GM19099 (cell line): Measurements from ENCODE around the gene KBTBD12.

ENCODE experiments used
- POLR2A ChIP-seq: IDR thresholded peaks from 3 replicates; pipeline ENCODE4 v1.6.1; 2011; ENCODE audit warnings: low read depth; ENCODE audit not compliant: insufficient read length; ENCODE audit errors: extremely low read depth

The KBTBD12 gene

GRCh38 chr3:128011140-128011539 is 96.1 kb downstream of the KBTBD12 start:
- no peak for TF ChIP-seq POLR2A

GRCh38 chr3:128012050-128012449 is 97.0 kb downstream of the KBTBD12 start:
- no peak for TF ChIP-seq POLR2A

GRCh38 chr3:128014548-128014947 is 99.5 kb downstream of the KBTBD12 start:
- TF ChIP-seq POLR2A, result no peak

GRCh38 chr3:128016502-128016901 is 101.5 kb downstream of the KBTBD12 start:
- TF ChIP-seq POLR2A, result no peak

GRCh38 chr3:128021768-128022372 is 106.8 kb downstream of the KBTBD12 start:
- no peak for TF ChIP-seq POLR2A

- TF ChIP-seq POLR2A, result no peak
These were observed 118.1 kb downstream of the KBTBD12 start for GRCh38 chr3:128033102-128033501.

- no peak for TF ChIP-seq POLR2A
These were observed 121.1 kb downstream of the KBTBD12 start for GRCh38 chr3:128036119-128036518.
